HK-2 (cell line): ENCODE results near the gene SLC19A1.

ENCODE experiments used
- DNase-seq: peaks from one replicate; pipeline ENCODE4 v3.0.0-alpha.2; 2018; ENCODE audit not compliant: unreplicated experiment

SLC19A1 gene

GRCh38 chr21:45517249-45518065 lies 24.8 kb downstream of the SLC19A1 start:
- no peak for DNase-seq

- DNase-seq = no peak
Measured at GRCh38 chr21:45516671-45517151, 25.5 kb downstream of the SLC19A1 start.

- no peak for DNase-seq
Measured at GRCh38 chr21:45516071-45516670, 26.1 kb downstream of the SLC19A1 start.

- DNase-seq = no peak
Measured at GRCh38 chr21:45515241-45516061, 26.8 kb downstream of the SLC19A1 start.

GRCh38 chr21:45514311-45515021 lies 27.8 kb downstream of the SLC19A1 start:
- no peak for DNase-seq

- DNase-seq = no peak
Measured at GRCh38 chr21:45513741-45514310, 28.4 kb downstream of the SLC19A1 start.

GRCh38 chr21:45513003-45513717 lies 29.1 kb downstream of the SLC19A1 start:
- peak; percentile 32 for DNase-seq

GRCh38 chr21:45512626-45513002 lies 29.6 kb downstream of the SLC19A1 start:
- DNase-seq = no peak

- DNase-seq = no peak
Measured at GRCh38 chr21:45511661-45512431, 30.4 kb downstream of the SLC19A1 start.

- no peak for DNase-seq
Measured at GRCh38 chr21:45511007-45511406, 31.2 kb downstream of the SLC19A1 start.

- DNase-seq = no peak
Measured at GRCh38 chr21:45510466-45510955, 31.7 kb downstream of the SLC19A1 start.

- DNase-seq = no peak
Measured at GRCh38 chr21:45509566-45510465, 32.4 kb downstream of the SLC19A1 start.

GRCh38 chr21:45508607-45509565 lies 33.4 kb downstream of the SLC19A1 start:
- no peak for DNase-seq

GRCh38 chr21:45507888-45508508 lies 34.2 kb downstream of the SLC19A1 start:
- DNase-seq = no peak

- no peak for DNase-seq
Measured at GRCh38 chr21:45507523-45507875, 34.7 kb downstream of the SLC19A1 start.

GRCh38 chr21:45506836-45507522 lies 35.3 kb downstream of the SLC19A1 start:
- no peak for DNase-seq
